ENCODE data around the gene TIAM1. TPM values are rescaled to one million over a fixed set of nuclear protein-coding genes. Genes with fewer than 3 reads are reported as not detected.

Gene TIAM1
- total RNA-seq, 1 donor from 2014 or later = 16.7 TPM

DNA sequence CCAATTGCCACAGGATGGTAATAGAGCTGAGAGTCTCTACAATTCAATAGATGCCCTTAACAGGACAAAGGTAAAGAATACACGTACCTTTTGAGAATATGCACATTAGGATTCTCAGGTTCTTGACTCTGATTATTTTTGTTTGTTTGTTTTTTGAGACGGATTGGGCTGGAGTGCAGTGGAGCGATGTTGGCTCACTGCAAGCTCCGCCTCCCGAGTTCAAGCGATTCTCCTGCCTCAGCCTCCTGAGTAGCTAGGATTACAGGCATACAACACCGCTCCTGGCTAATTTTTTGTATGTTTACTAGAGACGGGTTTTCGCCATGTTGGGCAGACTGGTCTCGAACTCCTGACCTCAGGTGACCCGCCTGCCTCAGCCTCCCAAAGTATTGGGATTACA, 48.4 kb downstream of the TIAM1 start:
- no peak for DNase-seq (ENCODE audit: extremely low spot score, unreplicated experiment)
- H3K4me1 Mint-ChIP-seq (ENCODE audit: unreplicated experiment) = peaks cover 25% of the 10 kb centered on the region
- H3K36me3 Mint-ChIP-seq (ENCODE audit: unreplicated experiment) = no peaks in the 10 kb centered on the region
- H3K4me3 Mint-ChIP-seq (ENCODE audit: unreplicated experiment) = no peak overlapping the region
- H3K9me3 Mint-ChIP-seq (ENCODE audit: unreplicated experiment) = no peaks in the 10 kb centered on the region
- H3K27ac Mint-ChIP-seq (ENCODE audit: unreplicated experiment) = no peak overlapping the region
- no peaks in the 10 kb centered on the region for H3K27me3 Mint-ChIP-seq (ENCODE audit: unreplicated experiment)
- TF ChIP-seq, protein P1, sequence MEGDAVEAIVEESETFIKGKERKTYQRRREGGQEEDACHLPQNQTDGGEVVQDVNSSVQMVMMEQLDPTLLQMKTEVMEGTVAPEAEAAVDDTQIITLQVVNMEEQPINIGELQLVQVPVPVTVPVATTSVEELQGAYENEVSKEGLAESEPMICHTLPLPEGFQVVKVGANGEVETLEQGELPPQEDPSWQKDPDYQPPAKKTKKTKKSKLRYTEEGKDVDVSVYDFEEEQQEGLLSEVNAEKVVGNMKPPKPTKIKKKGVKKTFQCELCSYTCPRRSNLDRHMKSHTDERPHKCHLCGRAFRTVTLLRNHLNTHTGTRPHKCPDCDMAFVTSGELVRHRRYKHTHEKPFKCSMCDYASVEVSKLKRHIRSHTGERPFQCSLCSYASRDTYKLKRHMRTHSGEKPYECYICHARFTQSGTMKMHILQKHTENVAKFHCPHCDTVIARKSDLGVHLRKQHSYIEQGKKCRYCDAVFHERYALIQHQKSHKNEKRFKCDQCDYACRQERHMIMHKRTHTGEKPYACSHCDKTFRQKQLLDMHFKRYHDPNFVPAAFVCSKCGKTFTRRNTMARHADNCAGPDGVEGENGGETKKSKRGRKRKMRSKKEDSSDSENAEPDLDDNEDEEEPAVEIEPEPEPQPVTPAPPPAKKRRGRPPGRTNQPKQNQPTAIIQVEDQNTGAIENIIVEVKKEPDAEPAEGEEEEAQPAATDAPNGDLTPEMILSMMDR (IDR thresholded peaks at IDR 0.05) = no peak

DNA sequence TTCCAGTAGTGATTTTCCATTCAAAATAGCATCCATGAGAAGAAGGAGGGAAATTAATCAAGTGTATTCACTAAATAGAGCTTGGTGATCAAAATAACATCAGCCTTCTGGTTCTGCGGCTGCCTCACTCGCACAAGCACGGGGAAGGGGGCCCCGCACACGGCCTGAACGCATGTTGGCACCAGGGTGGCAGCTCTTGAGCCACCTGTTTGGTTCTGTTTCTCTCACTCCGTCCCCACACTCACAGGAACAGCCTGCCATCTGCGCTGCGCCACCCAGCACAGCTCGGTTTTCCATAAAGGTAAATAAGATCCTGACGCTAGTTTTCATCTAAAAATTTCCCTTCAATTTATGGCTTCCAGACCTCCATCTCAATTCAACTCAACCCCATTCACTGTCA, 49.4 kb downstream of the TIAM1 start:
- Mint-ChIP-seq H3K4me1 (ENCODE audit: unreplicated experiment) (peaks cover 28% of the 10 kb centered on the region), H3K4me3 (ENCODE audit: unreplicated experiment) (no peak overlapping the region), H3K9me3 (ENCODE audit: unreplicated experiment) (no peaks in the 10 kb centered on the region), H3K27me3 (ENCODE audit: unreplicated experiment) (no peaks in the 10 kb centered on the region), H3K27ac (ENCODE audit: unreplicated experiment) (peak overlapping the region; percentile 88), H3K36me3 (ENCODE audit: unreplicated experiment) (no peaks in the 10 kb centered on the region)
- TF ChIP-seq, protein P1 (IDR thresholded peaks at IDR 0.05) = no peak
- no peak for DNase-seq (ENCODE audit: extremely low spot score, unreplicated experiment)

DNA sequence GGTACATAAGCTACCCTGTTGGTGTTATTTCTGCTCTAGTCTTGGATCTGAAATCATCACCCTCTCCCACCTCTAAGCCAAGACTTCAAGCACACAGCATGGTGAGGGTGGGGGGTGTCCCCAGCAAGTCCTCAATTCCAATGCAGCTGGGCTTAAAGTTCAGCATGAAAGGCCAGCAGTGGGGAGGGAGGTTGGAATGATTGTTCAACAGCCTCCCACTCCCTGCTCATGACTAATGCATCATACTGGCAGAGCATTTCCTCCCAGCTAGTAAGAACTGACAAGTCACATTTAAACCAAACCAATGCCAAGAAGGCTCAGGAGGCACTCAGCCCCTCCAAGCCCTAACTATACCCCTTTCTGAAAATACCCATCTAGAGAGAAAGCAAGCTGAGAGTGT, 50.1 kb downstream of the TIAM1 start:
- Mint-ChIP-seq H3K27me3 (ENCODE audit: unreplicated experiment) (no peaks in the 10 kb centered on the region), H3K27ac (ENCODE audit: unreplicated experiment) (peak overlapping the region; percentile 88), H3K9me3 (ENCODE audit: unreplicated experiment) (no peaks in the 10 kb centered on the region), H3K4me1 (ENCODE audit: unreplicated experiment) (peaks cover 28% of the 10 kb centered on the region), H3K4me3 (ENCODE audit: unreplicated experiment) (peak overlapping the region; percentile 27), H3K36me3 (ENCODE audit: unreplicated experiment) (no peaks in the 10 kb centered on the region)
- no peak for DNase-seq (ENCODE audit: extremely low spot score, unreplicated experiment)
- TF ChIP-seq, protein P1 (IDR thresholded peaks at IDR 0.05) = no peak

DNA sequence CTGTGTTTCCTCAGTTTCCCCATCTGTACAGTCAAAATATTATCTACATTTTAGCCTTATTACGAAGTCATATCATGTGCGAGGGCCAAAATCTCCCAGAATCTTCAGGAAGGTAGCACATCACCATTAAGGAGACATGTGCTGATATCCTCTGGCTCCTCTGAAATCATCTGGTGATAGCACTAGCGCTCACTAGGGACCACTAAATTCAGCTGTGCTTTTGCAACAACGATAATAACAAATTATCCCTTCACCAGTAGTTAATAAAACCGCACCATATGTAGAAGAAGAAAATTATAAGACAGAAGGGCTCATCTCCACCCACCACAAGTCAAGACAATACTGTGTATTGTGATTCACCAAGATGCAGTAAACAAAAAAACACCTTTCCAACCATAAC, 53.3 kb downstream of the TIAM1 start:
- Mint-ChIP-seq H3K36me3 (ENCODE audit: unreplicated experiment) (no peaks in the 10 kb centered on the region), H3K9me3 (ENCODE audit: unreplicated experiment) (peaks cover 4% of the 10 kb centered on the region), H3K27ac (ENCODE audit: unreplicated experiment) (no peak overlapping the region), H3K27me3 (ENCODE audit: unreplicated experiment) (no peaks in the 10 kb centered on the region), H3K4me1 (ENCODE audit: unreplicated experiment) (peaks cover 28% of the 10 kb centered on the region), H3K4me3 (ENCODE audit: unreplicated experiment) (no peak overlapping the region)
- TF ChIP-seq, protein P1 (IDR thresholded peaks at IDR 0.05) = no peak
- DNase-seq (ENCODE audit: extremely low spot score, unreplicated experiment) = no peak

DNA sequence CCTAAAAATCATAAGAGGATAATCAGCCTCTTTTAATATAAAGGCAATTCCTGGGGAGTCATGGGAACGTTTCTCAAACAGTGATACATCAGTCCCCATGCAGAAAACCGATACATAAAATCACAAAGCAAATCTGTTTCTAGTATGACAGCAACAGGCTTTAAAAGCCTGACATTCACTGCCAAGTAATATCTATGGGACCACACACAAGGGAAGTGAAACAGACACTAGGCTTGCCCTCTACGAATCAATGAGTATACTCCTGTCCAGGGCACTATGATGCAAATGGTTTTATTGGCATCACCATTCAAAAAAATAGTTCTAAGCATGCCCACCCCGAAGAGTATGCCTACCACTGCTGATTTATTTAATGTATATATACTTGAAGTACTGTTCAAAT, 54.4 kb downstream of the TIAM1 start:
- no peak for DNase-seq (ENCODE audit: extremely low spot score, unreplicated experiment)
- no peak overlapping the region for H3K4me3 Mint-ChIP-seq (ENCODE audit: unreplicated experiment)
- TF ChIP-seq, protein P1 (IDR thresholded peaks at IDR 0.05) = no peak

More for the DNA sequence above, 54.4 kb downstream of the TIAM1 start:
- Mint-ChIP-seq H3K9me3 (ENCODE audit: unreplicated experiment) (peaks cover 4% of the 10 kb centered on the region), H3K36me3 (ENCODE audit: unreplicated experiment) (no peaks in the 10 kb centered on the region), H3K4me1 (ENCODE audit: unreplicated experiment) (peaks cover 33% of the 10 kb centered on the region), H3K27me3 (ENCODE audit: unreplicated experiment) (no peaks in the 10 kb centered on the region), H3K27ac (ENCODE audit: unreplicated experiment) (no peak overlapping the region)
